ENCODE measurements around the gene SLC2A10. TPM values are rescaled to one million over a fixed set of nuclear protein-coding genes. Genes with fewer than 3 reads are reported as not detected.

The SLC2A10 gene
- total RNA-seq, 1 donor from 2014 or later, result 19.4 TPM

GRCh38 chr20:46775806-46776205 lies 66.4 kb downstream of the SLC2A10 start:
- H3K9me3 Mint-ChIP-seq (ENCODE audit: unreplicated experiment), result no peaks in the 10 kb centered on the region
- TF ChIP-seq, protein P1, sequence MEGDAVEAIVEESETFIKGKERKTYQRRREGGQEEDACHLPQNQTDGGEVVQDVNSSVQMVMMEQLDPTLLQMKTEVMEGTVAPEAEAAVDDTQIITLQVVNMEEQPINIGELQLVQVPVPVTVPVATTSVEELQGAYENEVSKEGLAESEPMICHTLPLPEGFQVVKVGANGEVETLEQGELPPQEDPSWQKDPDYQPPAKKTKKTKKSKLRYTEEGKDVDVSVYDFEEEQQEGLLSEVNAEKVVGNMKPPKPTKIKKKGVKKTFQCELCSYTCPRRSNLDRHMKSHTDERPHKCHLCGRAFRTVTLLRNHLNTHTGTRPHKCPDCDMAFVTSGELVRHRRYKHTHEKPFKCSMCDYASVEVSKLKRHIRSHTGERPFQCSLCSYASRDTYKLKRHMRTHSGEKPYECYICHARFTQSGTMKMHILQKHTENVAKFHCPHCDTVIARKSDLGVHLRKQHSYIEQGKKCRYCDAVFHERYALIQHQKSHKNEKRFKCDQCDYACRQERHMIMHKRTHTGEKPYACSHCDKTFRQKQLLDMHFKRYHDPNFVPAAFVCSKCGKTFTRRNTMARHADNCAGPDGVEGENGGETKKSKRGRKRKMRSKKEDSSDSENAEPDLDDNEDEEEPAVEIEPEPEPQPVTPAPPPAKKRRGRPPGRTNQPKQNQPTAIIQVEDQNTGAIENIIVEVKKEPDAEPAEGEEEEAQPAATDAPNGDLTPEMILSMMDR (IDR thresholded peaks at IDR 0.05; ENCODE audit: unreplicated experiment), result no peak
- DNase-seq (ENCODE audit: low spot score), result no peak
- peaks cover 3% of the 10 kb centered on the region for H3K27me3 Mint-ChIP-seq (ENCODE audit: unreplicated experiment)
- H3K4me1 Mint-ChIP-seq (ENCODE audit: unreplicated experiment), result no peaks in the 10 kb centered on the region
- H3K36me3 Mint-ChIP-seq (ENCODE audit: low read depth, unreplicated experiment), result no peaks in the 10 kb centered on the region
- no peak overlapping the region for H3K27ac Mint-ChIP-seq (ENCODE audit: unreplicated experiment)
- H3K4me3 Mint-ChIP-seq (ENCODE audit: unreplicated experiment), result no peak overlapping the region

DNA sequence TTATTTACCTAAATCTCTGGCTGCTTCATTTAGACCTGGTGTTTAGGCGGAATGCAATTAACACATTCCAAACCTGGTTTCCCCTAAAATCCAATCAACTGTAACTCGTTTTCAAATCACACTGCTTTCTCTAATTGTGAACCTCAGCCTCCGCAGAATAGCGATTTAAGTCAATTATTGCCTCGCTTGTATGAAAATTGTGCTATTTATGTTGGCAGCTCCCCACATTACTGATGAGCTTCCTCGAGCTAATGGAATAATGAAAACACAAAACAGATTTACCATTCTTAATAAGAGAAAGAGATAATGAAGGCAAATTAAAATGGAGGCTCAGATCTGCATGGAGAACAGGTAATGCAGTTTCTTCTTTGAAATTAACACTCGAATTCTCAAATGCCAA lies 67.9 kb downstream of the SLC2A10 start:
- Mint-ChIP-seq H3K27ac (ENCODE audit: unreplicated experiment) (no peak overlapping the region), H3K36me3 (ENCODE audit: low read depth, unreplicated experiment) (no peaks in the 10 kb centered on the region), H3K9me3 (ENCODE audit: unreplicated experiment) (no peaks in the 10 kb centered on the region), H3K4me3 (ENCODE audit: unreplicated experiment) (no peak overlapping the region), H3K27me3 (ENCODE audit: unreplicated experiment) (peaks cover 3% of the 10 kb centered on the region), H3K4me1 (ENCODE audit: unreplicated experiment) (no peaks in the 10 kb centered on the region)
- TF ChIP-seq, protein P1 (IDR thresholded peaks at IDR 0.05; ENCODE audit: unreplicated experiment), result no peak
- no peak for DNase-seq (ENCODE audit: low spot score)

- peaks cover 1% of the 10 kb centered on the region for H3K4me1 Mint-ChIP-seq (ENCODE audit: unreplicated experiment)
- no peak for DNase-seq (ENCODE audit: low spot score)
- H3K4me3 Mint-ChIP-seq (ENCODE audit: unreplicated experiment), result no peak overlapping the region
- H3K27ac Mint-ChIP-seq (ENCODE audit: unreplicated experiment), result no peak overlapping the region
- H3K27me3 Mint-ChIP-seq (ENCODE audit: unreplicated experiment), result peaks cover 3% of the 10 kb centered on the region
- TF ChIP-seq, protein P1 (IDR thresholded peaks at IDR 0.05; ENCODE audit: unreplicated experiment), result no peak
- no peaks in the 10 kb centered on the region for H3K36me3 Mint-ChIP-seq (ENCODE audit: low read depth, unreplicated experiment)
- no peaks in the 10 kb centered on the region for H3K9me3 Mint-ChIP-seq (ENCODE audit: unreplicated experiment)
Measured at GRCh38 chr20:46779831-46780230, 70.4 kb downstream of the SLC2A10 start.

- Mint-ChIP-seq H3K27me3 (ENCODE audit: unreplicated experiment) (peaks cover 2% of the 10 kb centered on the region), H3K4me3 (ENCODE audit: unreplicated experiment) (no peak overlapping the region), H3K36me3 (ENCODE audit: low read depth, unreplicated experiment) (no peaks in the 10 kb centered on the region), H3K4me1 (ENCODE audit: unreplicated experiment) (peaks cover 5% of the 10 kb centered on the region), H3K9me3 (ENCODE audit: unreplicated experiment) (no peaks in the 10 kb centered on the region), H3K27ac (ENCODE audit: unreplicated experiment) (no peak overlapping the region)
- TF ChIP-seq, protein P1 (IDR thresholded peaks at IDR 0.05; ENCODE audit: unreplicated experiment), result no peak
- DNase-seq (ENCODE audit: low spot score), result no peak
Measured at GRCh38 chr20:46784436-46785127, 75.1 kb downstream of the SLC2A10 start.

Other genes with a start within 250 kb of the SLC2A10 start
- gene ZNF334, start 196.1 kb upstream of the SLC2A10 start, total RNA-seq (ENCODE audit: unreplicated experiment), result 19.5 TPM
- not detected for gene OCSTAMP, start 159.0 kb upstream of the SLC2A10 start, total RNA-seq (ENCODE audit: unreplicated experiment)
- 0.90 TPM for gene SLC13A3, start 58.2 kb upstream of the SLC2A10 start, total RNA-seq (ENCODE audit: unreplicated experiment)
- 10.2 TPM for gene TP53RK, start 20.2 kb upstream of the SLC2A10 start, total RNA-seq (ENCODE audit: unreplicated experiment)
- not detected for gene EYA2, start 185.2 kb downstream of the SLC2A10 start, total RNA-seq (ENCODE audit: unreplicated experiment)

Data from endothelial cell (in vitro differentiated cells).